OCI-LY3 (cell line): ENCODE measurements around the gene ZBTB6.

Experiments
- H2AFZ ChIP-seq: fragments of 200-600, 300-600 bp; shearing (Covaris generic); 2 replicates; pipeline ENCODE4 v1.6.0; 2014; ENCODE audit warnings: antibody characterized with exemption, low read depth, low read length
- H3K27ac ChIP-seq: fragments of 200-600, 300-600 bp; sonication (generic); 2 replicates; pipeline ENCODE4 v1.5.1; 2014; ENCODE audit warnings: mild to moderate bottlenecking, low read length, moderate library complexity, mixed read lengths
- H3K27me3 ChIP-seq: fragments of 200-600, 300-600 bp; sonication (generic); 2 replicates; pipeline ENCODE4 v1.6.1; 2014; ENCODE audit warnings: low read depth, low read length, mixed read lengths
- H3K36me3 ChIP-seq: fragments of 200-600, 300-600 bp; sonication (generic); replicated peaks from 2 replicates; pipeline ENCODE3; 2014; ENCODE audit warnings: low read depth, low read length, mixed read lengths
- H3K4me1 ChIP-seq: fragments of 300-600, 200-600 bp; sonication (generic); 2 replicates; pipeline ENCODE4 v1.6.1; 2014; ENCODE audit warnings: low read length, mixed read lengths
- H3K4me2 ChIP-seq: fragments of 200-600, 300-600 bp; sonication (generic); 2 replicates; pipeline ENCODE4 v1.6.1; 2014; ENCODE audit warnings: low read length, mixed read lengths
- H3K4me3 ChIP-seq: fragments of 300-600, 200-600 bp; sonication (generic); 2 replicates; pipeline ENCODE4 v1.5.1; 2014; ENCODE audit warnings: antibody characterized with exemption, mild to moderate bottlenecking, low read length, moderate library complexity
- H3K79me2 ChIP-seq: fragments of 300-600, 200-600 bp; shearing (Covaris generic); 2 replicates; pipeline ENCODE4 v1.6.1; 2014; ENCODE audit warnings: mild to moderate bottlenecking, low read length, mixed read lengths
- H3K9ac ChIP-seq: fragments of 300-600, 200-600 bp; shearing (Covaris generic); 2 replicates; pipeline ENCODE4 v1.6.0; 2014; ENCODE audit warnings: mild to moderate bottlenecking, low read length, moderate library complexity
- H3K9me3 ChIP-seq: fragments of 200-600, 300-600 bp; shearing (Covaris generic); 2 replicates; pipeline ENCODE4 v1.6.1; 2014; ENCODE audit warnings: low read length, mixed read lengths; ENCODE audit not compliant: insufficient read depth
- H4K20me1 ChIP-seq: fragments of 200-600, 300-600 bp; sonication (generic); 2 replicates; pipeline ENCODE4 v1.6.1; 2016; ENCODE audit warnings: low read length, mixed read lengths; ENCODE audit not compliant: insufficient read depth
- CTCF ChIP-seq: fragments of 200-600, 300-600 bp; sonication (generic); IDR thresholded peaks from 2 replicates; pipeline ENCODE4 v1.5.1; 2014; ENCODE audit warnings: antibody characterized with exemption, low read length, low read depth
- EZH2phosphoT487 ChIP-seq: fragments of 200-600 bp; shearing (Covaris generic); IDR thresholded peaks from 2 replicates; pipeline ENCODE4 v1.6.1; 2018; ENCODE audit warnings: antibody characterized with exemption, mixed run types, low read depth

ZBTB6 gene

GRCh38 chr9:122863407-122863806 is 49.7 kb downstream of the ZBTB6 start:
- Histone ChIP-seq H3K27me3 (no peaks in the 10 kb centered on the region), H3K9me3 (no peaks in the 10 kb centered on the region), H3K4me3 (no peak overlapping the region), H3K27ac (no peak overlapping the region), H3K9ac (no peak overlapping the region), H4K20me1 (no peaks in the 10 kb centered on the region), H3K36me3 (peaks cover 35% of the 10 kb centered on the region), H3K4me1 (peaks cover 7% of the 10 kb centered on the region), H3K79me2 (no peaks in the 10 kb centered on the region), H2AFZ (no peak overlapping the region), H3K4me2 (no peak overlapping the region)
- no peak for TF ChIP-seq EZH2phosphoT487
- TF ChIP-seq CTCF: no peak

GRCh38 chr9:122860319-122861142 is 52.6 kb downstream of the ZBTB6 start:
- H3K4me1 ChIP-seq: peaks cover 7% of the 10 kb centered on the region
- no peak overlapping the region for H3K27ac ChIP-seq
- H2AFZ ChIP-seq: no peak overlapping the region
- no peak overlapping the region for H3K4me3 ChIP-seq
- H4K20me1 ChIP-seq: no peaks in the 10 kb centered on the region
- H3K27me3 ChIP-seq: no peaks in the 10 kb centered on the region
- H3K36me3 ChIP-seq: peaks cover 54% of the 10 kb centered on the region
- H3K79me2 ChIP-seq: no peaks in the 10 kb centered on the region
- no peak for TF ChIP-seq CTCF
- no peak for TF ChIP-seq EZH2phosphoT487
- H3K9ac ChIP-seq: no peak overlapping the region
- no peak overlapping the region for H3K4me2 ChIP-seq
- H3K9me3 ChIP-seq: no peaks in the 10 kb centered on the region
